Activated CD4-positive, alpha-beta T cell treated with anti-CD3 and anti-CD28 coated beads, Interleukin-2, amount 50 U/mL, for 24 hours (primary cell): Measurements from ENCODE around the gene CSRP1.

Experiments
- DNase-seq, 2 donors: peaks; one replicate each; pipeline ENCODE4 v3.0.0-alpha.2; 2020; ENCODE audit warnings: low read depth in 1 of 2, low spot score in 1 of 2

Gene CSRP1

GRCh38 chr1:201513498-201514243 lies 6.7 kb upstream of the CSRP1 start:
- DNase-seq: no peak

- DNase-seq: no peak
Measured at GRCh38 chr1:201511941-201512539, 5.1 kb upstream of the CSRP1 start.

- no peak for DNase-seq
Measured at GRCh38 chr1:201511396-201511940, 4.5 kb upstream of the CSRP1 start.

DNA sequence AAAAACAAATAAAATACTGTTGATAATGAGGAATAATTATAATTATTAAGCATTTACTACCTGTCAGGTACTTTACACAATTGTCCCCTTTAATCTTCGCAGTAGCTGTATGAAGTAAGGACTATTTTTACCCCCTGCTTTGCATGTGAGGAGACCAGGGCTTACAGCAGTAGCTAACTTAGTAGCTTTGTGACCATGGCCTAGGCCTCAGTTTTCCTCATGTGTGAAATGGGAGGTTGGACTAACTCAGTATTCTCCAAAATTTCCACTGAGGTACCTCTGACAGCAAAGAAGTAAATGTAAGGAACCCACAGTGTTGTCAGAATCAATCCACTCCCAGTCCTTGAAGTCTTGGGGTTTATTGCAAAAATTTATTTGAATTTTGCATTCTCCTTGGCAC lies 3.8 kb upstream of the CSRP1 start:
- DNase-seq: no peak

DNA sequence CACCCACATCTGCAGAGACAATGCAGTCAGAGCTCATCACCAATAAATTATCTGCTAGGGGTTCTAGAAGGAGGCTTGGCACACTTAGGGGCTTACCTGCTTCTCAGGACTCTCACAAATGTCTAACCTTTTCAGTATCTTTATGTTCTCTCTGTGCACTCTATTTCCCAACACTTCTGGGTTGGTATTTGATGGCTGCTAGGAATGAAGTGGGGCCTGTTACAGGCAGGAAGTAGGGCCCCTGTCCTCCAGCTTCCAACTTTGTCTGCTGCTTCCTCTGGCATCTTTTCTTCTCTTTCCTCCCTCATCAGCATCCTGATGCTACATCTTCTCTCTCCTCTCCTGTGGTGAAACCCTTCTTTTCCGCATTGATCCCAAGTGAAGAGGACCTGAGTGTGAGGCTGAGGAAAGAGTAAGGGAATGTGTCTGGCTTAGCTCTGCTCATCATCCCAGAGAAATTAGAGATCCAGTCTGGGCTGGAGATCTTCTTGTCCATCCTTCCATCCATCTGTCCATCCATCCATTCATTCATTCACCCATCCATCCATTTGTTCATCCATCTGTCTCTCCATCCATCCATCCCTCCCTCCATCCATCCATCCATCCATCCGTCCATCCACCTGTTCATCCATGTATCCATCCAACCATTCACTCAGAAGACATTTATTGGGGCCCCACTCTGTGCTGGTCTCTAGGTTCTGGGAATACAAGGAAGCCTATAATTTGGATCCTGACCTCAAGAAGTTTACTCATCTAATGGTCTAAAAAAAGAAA lies 2.9 kb upstream of the CSRP1 start:
- no peak for DNase-seq

DNA sequence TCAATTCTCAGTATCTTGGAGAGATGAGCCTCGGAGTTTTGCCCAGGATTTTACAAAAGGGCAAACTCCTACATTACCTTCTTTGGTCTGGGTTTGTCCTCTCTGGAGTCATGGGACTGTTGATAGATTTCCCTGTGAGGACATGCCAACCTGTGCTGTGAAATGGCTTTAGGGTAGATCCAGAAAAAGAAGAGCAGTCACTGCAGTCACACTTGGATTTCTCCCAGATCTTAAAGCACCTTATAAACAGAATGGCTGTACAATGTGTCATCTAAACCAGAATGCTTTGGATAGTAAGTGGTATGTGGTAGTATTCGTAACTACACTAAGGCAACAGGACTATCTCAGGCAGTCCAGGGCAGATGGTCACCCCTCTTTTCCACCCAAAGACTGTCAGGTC lies 1.9 kb upstream of the CSRP1 start:
- DNase-seq: no peak

GRCh38 chr1:201507360-201507675 lies 395 bp upstream of the CSRP1 start:
- no peak for DNase-seq

DNA sequence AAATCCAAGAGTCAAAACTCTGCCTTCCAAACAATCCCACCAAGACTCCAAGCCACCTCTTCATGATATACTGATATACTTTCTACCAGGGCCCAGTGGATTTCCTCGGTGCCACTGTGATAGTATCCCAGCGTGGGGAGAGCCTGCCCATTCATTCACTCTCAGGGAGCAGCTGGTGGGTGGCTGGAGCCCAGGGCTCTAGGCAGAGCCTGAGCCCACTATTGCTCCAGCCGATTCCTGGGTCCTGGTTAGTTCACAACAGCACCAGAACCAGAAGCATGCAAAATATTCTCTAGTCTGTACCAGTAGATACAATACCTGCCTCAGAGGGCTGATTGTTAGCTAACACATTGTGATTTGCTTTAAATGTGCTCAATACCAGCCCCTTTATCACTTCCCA lies 831 bp downstream of the CSRP1 start:
- no peak for DNase-seq

DNA sequence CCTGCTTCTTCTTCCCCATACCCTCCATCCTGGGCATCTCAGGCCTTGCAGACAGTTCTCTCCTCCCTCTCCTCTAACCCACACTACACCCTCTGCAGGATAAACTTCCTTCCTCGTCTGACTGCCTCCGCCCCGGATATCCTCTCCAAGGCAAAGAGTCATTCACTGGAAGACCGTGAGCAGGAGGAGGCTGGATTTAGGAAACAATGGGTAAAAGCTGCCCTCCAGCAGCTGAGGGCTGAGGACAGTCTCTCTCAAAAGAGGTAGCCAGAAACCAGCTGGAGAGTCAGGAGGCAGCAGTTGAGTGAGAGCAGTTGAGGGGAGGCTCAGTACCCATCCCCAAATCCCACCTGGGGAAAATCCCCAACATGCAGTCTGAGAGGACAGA lies 1.4 kb downstream of the CSRP1 start:
- no peak for DNase-seq

GRCh38 chr1:201504799-201505502 lies 2.0 kb downstream of the CSRP1 start:
- DNase-seq: no peak

DNA sequence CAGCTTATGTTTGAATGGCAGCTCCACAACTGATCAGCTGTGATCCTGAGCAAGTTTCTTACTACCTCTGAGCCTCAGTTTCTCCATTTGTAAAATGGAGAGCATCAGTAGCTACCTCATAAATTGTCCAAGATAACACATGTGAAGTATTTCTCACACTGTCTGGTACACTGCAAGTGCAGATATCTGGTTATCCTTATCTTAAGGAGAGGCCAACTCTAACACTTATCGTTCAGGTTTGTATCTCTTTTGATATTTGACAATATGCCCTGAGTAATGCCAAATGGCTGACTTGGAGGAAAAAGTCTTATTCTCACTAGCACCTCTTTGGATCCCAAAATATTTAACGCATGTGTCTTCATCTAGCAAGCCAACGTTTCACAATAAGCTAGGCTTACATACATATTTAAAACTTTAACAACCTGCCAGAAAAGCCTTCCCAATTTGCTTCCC lies 2.7 kb downstream of the CSRP1 start:
- no peak for DNase-seq

DNA sequence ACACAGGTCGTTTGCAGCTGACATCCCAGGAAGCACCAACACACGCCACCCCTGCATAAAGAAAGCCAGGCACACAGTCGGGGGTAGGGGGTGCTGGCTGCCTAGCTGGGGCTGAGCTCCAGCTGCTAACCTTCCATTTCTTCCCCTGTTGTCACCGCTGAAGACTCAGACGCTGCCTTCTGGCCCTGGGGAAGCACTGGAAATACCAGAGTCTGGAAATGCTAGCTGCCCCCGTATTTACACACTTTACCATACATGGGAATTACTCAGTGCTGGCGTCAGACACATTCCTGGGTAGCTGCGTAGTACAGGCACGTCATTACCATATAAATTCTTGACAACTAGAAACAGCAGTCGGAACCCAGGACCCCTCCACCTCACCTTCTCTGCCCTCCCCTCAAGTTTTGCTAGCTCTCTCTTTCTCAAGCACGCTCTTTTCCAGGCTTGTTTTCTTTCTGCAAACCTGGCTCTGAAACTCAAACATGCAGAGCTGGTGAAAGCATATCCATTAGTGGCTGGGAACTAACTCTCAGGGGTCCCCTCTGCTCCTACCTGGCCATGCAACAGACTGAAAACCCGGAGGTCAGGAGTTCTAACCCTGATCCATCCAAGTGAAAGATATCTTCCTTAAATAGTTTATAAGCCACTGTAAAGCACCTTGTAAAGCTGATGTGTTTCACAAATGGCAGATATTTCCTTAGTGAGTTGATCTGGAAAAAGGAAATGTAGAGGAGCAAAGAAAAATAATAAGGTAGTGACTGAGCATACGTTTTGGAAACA lies 3.3 kb downstream of the CSRP1 start:
- DNase-seq: no peak

DNA sequence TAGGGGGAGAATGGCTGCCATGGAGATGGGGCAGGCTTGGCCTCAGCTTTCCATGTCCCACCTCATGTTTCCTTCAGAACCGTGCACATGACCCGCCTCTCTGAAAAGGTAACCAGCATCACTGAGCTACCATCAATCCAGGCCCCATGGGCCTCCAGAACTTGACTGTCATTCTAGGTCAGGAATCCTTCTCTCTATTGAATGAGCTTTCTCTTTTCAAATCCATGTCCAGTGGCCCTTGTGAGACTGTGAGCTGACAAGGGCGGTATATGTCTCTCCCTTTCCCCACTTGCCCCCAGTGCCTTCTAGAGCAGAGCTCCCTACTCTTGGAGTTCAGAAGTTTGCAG lies 4.4 kb downstream of the CSRP1 start:
- DNase-seq: no peak

DNA sequence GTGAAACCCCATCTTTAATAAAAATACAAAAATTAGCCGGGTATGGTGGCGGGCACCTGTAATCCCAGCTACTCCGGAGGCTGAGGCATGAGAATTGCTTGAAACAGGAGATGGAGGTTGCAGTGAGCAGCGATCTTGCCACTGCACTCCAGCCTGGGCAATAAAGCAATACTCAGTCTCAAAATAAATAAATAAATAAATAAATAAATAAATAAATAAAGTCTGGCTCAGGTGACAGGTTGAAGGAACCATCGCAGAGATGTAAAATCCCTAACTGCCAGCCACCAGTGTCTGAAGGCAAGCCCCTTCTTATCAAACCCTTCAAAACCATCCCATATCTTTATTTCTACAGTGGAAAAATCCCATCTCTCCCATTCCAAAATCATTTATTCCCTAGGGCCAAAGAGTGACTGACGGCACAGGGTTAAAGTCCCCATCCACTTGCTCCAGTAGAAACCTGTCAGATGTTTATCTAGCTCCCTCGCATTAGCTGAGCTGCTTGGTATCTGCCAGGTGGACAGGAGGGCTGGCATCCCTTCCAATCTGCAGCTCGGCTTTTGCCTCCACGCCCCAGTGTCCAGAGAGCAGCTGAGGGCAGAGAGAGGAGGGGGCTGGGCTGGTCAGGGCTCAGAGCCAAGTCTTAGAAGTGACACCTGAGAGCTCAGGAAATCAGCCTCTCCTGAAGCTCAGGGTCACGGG lies 5.0 kb downstream of the CSRP1 start:
- DNase-seq: no peak

DNA sequence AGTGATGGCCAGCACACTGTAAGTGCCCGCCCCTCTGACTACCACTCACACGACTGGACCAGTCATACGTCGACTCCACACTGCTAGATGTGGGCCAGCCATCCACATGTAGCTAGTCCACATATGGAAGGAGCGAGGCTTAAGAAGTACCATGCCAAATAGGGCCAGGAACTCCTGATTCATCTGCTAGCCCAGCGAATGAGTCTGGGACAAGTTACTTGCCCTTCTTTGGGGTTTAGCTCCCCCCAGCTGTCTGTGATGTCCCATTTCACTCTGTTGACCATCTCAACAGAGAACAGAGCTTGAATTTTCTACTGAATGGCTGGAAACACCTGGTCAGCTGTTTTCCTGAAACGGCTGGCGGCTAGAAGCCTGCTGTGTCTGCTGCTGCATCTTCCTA lies 5.8 kb downstream of the CSRP1 start:
- DNase-seq: no peak

DNA sequence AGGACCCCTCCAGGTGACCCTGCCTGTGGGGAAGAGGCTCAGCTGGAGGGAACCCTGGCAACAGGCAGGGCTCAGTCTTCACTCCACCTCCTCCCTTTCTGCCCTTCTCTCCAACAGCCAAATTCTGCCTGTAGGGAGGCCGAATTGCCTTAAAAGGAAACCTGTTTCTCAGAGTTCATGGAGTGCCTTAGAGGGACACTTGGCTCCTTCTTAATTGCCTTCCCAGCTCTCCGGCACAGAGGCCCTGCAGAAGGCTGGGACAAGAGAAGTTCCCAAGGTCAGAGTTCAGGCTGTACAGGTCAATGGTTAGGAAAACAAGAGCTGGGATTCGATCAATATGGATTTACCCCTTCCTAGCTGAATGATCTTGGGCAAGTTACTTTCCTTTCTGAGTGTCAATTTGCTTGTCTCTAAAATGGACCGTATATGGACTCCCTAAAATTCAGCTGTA lies 6.2 kb downstream of the CSRP1 start:
- no peak for DNase-seq

DNA sequence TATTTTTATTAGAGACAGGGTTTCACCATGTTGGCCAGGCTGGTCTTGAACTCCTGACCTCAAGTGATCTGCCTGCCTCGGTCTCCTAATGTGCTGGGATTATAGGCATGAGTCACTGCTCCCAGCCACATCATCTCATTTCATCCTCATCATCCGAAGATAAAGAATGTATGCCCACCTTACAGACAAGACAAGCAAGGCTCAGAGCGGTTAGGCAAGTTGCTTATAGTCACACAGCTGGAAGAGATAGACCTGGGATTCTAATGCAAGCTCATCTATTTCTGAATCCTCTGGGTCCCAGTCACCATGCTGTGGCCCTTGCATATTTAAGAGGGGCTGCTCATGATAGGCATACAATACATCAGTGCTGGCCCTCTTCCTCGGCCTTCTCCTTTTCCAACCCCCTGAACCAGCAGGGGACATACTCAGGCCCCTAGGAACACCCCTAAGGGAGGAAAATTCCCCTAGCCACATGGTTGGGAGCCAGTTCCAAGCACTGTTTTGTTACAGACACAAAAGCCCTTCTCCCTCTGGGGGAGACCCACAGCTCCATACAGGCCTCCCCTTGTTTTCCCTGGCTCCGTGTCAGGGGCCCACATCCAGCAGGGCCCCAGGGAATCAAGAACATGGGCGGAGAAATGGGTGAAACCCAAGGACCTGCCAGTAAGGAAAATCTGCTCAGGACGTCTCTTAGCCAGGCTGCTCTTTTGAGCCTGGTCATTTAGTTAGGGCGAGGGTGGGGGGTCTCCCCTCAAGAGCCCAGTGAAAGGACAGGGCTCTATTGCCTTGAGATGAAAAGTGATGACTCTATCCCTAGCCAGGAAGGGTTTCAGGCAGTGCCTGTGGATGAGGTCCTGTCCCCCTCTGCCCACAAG lies 6.9 kb downstream of the CSRP1 start:
- DNase-seq: no peak

DNA sequence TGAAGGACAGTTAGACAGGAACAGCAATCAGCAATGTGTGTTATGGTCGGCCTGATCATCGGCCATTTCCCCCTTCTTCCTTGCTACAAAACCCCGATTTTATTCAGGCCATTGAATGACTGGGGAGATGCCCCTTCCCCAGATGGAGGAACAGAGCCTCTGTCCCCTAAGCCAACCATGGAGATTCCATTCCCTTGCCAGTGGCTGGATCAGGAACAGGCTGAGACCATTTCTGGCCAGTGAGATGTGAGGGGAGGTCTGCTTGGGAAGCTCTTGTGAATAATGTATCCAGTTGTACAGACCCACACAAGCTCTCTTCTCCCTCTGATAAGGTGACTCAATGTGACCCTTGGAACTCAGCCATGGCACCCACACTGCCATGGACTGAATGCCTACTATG lies 7.7 kb downstream of the CSRP1 start:
- DNase-seq: no peak

GRCh38 chr1:201498621-201499020 lies 8.3 kb downstream of the CSRP1 start:
- DNase-seq: no peak
